H1 (cell line): ENCODE measurements around the gene RPS29. TPM values are rescaled to one million over a fixed set of nuclear protein-coding genes. Genes with fewer than 3 reads are reported as not detected.
A peak's percentile ranks its signal among the peaks of the same experiment; 100 is the strongest.

ENCODE experiments used
- CTCF ChIA-PET: fragments of 300-600 bp; sonication (Branson Sonifier 250); formaldehyde crosslinking; loops from one replicate; lab custom pipeline; 2021; ENCODE audit not compliant: partially characterized antibody; lab: Charles Lee
- POLR2A ChIA-PET: fragments of 300-600 bp; sonication (Branson Sonifier 250); formaldehyde crosslinking; loops from one replicate; lab custom pipeline; 2021; ENCODE audit warnings: inconsistent platforms; ENCODE audit not compliant: partially characterized antibody; lab: Charles Lee
- DNase-seq, 2 experiments: peaks; one replicate each; pipeline versions ENCODE4 v3.0.0 to v3.0.0-alpha.2; 2010 to 2022; ENCODE audit warnings: low spot score in 2 of 2, low read depth in 1 of 2, mixed read lengths in 1 of 2
- FAIRE-seq: peaks from 2 replicates; lab custom pipeline; 2011; peaks lifted over from hg19 to GRCh38; lab: Jason Lieb, UNC
- H2AFZ ChIP-seq: 2 replicates; pipeline ENCODE4 v1.8.1; 2012; ENCODE audit warnings: low read length, inconsistent platforms
- H2AK5ac ChIP-seq: 2 replicates; pipeline ENCODE4 v1.6.1; 2013; ENCODE audit warnings: low read depth, low read length
- H2BK120ac ChIP-seq: replicated peaks from 2 replicates; pipeline ENCODE3; 2013; ENCODE audit warnings: low read depth, low read length, inconsistent platforms
- H2BK12ac ChIP-seq: 2 replicates; pipeline ENCODE4 v1.6.1; 2013; ENCODE audit warnings: low read depth, low read length
- H2BK15ac ChIP-seq: 2 replicates; pipeline ENCODE4 v1.6.1; 2013; ENCODE audit warnings: low read length
- H2BK20ac ChIP-seq: 2 replicates; pipeline ENCODE4 v1.6.1; 2013; ENCODE audit warnings: low read length
- H2BK5ac ChIP-seq: 2 replicates; pipeline ENCODE4 v1.6.1; 2013; ENCODE audit warnings: low read depth, low read length
- H3K14ac ChIP-seq: 2 replicates; pipeline ENCODE4 v1.6.1; 2013; ENCODE audit warnings: inconsistent platforms; ENCODE audit not compliant: insufficient read length
- H3K18ac ChIP-seq: 2 replicates; pipeline ENCODE4 v1.6.1; 2013; ENCODE audit warnings: low read length; ENCODE audit errors: extremely low read depth
- H3K23ac ChIP-seq: 2 replicates; pipeline ENCODE4 v1.6.1; 2013; ENCODE audit warnings: inconsistent platforms; ENCODE audit not compliant: insufficient read length
- H3K23me2 ChIP-seq: 2 replicates; pipeline ENCODE4 v1.6.1; 2013; ENCODE audit warnings: low read depth, low read length
- H3K27ac ChIP-seq: 2 replicates; pipeline ENCODE4 v1.6.1; 2011; ENCODE audit warnings: low read depth, low read length, inconsistent platforms
- H3K27me3 ChIP-seq, 4 experiments: replicated peaks in 1 of 4; 1 replicate in 1 of 4; 2 replicates in 3 of 4; pipeline versions ENCODE4 v1.6.1 to v1.8.1; 2011 to 2013; ENCODE audit warnings: low read length in 3 of 4, mild to moderate bottlenecking in 3 of 4, inconsistent platforms in 2 of 4, mixed read lengths in 2 of 4, moderate library complexity in 1 of 4; ENCODE audit not compliant: control insufficient read depth in 3 of 4, insufficient read depth in 3 of 4; ENCODE audit errors: extremely low read depth in 1 of 4
- H3K36me3 ChIP-seq, 4 experiments: 2 replicates each; pipeline versions ENCODE4 v1.6.1 to v1.8.1; 2011 to 2013; ENCODE audit warnings: mild to moderate bottlenecking in 4 of 4, low read length in 3 of 4, moderate library complexity in 2 of 4, control low read depth in 1 of 4, inconsistent platforms in 1 of 4; ENCODE audit not compliant: insufficient read depth in 4 of 4, control insufficient read depth in 2 of 4
- H3K4ac ChIP-seq: replicated peaks from 2 replicates; pipeline ENCODE3; 2013; ENCODE audit warnings: low read length, low read depth, mixed read lengths, inconsistent platforms; ENCODE audit not compliant: insufficient read length
- H3K4me1 ChIP-seq, 4 experiments: replicated peaks in 1 of 4; 1 replicate in 1 of 4; 2 replicates in 3 of 4; pipeline versions ENCODE4 v1.6.1 to v1.8.1; 2011 to 2013; ENCODE audit warnings: low read length in 3 of 4, inconsistent platforms in 2 of 4, mixed read lengths in 1 of 4; ENCODE audit not compliant: insufficient read depth in 4 of 4, control insufficient read depth in 3 of 4
- H3K4me2 ChIP-seq, 2 experiments: 2 replicates each; pipeline versions ENCODE4 v1.6.1 to v1.8.1; 2011 to 2013; ENCODE audit warnings: low read depth in 2 of 2, low read length in 2 of 2, control low read depth in 1 of 2, inconsistent platforms in 1 of 2, mild to moderate bottlenecking in 1 of 2; ENCODE audit not compliant: insufficient read depth in 1 of 2
- H3K4me3 ChIP-seq, 4 experiments: fragments of 200-600, 300-600 bp in 1 of 4; sonication (generic), shearing (Covaris generic), sonication (Bioruptor Twin) in 1 of 4; 2 replicates each; pipeline versions ENCODE4 v1.5.1 to v1.8.1; 2011 to 2016; ENCODE audit warnings: low read length in 4 of 4, low read depth in 3 of 4, control low read depth in 2 of 4, inconsistent platforms in 2 of 4, mild to moderate bottlenecking in 2 of 4, mixed read lengths in 1 of 4, moderate library complexity in 1 of 4; ENCODE audit not compliant: insufficient read depth in 2 of 4; ENCODE audit errors: extremely low read depth in 1 of 4
- H3K56ac ChIP-seq: replicated peaks from 2 replicates; pipeline ENCODE3; 2013; ENCODE audit warnings: low read depth, mild to moderate bottlenecking, mixed read lengths, low read length, inconsistent platforms; ENCODE audit not compliant: insufficient read length
- H3K79me1 ChIP-seq: 2 replicates; pipeline ENCODE4 v1.6.1; 2013; ENCODE audit warnings: low read depth, low read length, control low read depth
- H3K79me2 ChIP-seq, 2 experiments: 2 replicates each; pipeline versions ENCODE4 v1.6.1 to v1.8.1; 2012 to 2013; ENCODE audit warnings: low read length in 2 of 2, mild to moderate bottlenecking in 2 of 2, inconsistent platforms in 1 of 2; ENCODE audit not compliant: insufficient read depth in 2 of 2, control insufficient read depth in 1 of 2
- H3K9ac ChIP-seq, 4 experiments: replicated peaks in 1 of 4; 1 replicate in 1 of 4; 2 replicates in 3 of 4; pipeline versions ENCODE4 v1.6.1 to v1.8.1; 2011 to 2013; ENCODE audit warnings: low read depth in 3 of 4, low read length in 3 of 4, control low read depth in 2 of 4, mild to moderate bottlenecking in 2 of 4, moderate library complexity in 2 of 4, inconsistent platforms in 1 of 4; ENCODE audit errors: extremely low read depth in 1 of 4
- H3K9me3 ChIP-seq, 2 experiments: 2 replicates each; pipeline versions ENCODE4 v1.6.1 to v1.8.1; 2012 to 2013; ENCODE audit warnings: mild to moderate bottlenecking in 2 of 2, moderate library complexity in 2 of 2, control low read depth in 1 of 2, inconsistent platforms in 1 of 2, low read depth in 1 of 2, low read length in 1 of 2, mixed read lengths in 1 of 2; ENCODE audit not compliant: insufficient read depth in 2 of 2
- H4K20me1 ChIP-seq, 2 experiments: replicated peaks in 1 of 2; 2 replicates each; pipeline versions ENCODE3 to v1.8.1; 2011 to 2013; ENCODE audit warnings: inconsistent platforms in 2 of 2, low read length in 2 of 2, mild to moderate bottlenecking in 1 of 2; ENCODE audit not compliant: insufficient read depth in 2 of 2, control insufficient read depth in 1 of 2
- H4K5ac ChIP-seq: 2 replicates; pipeline ENCODE4 v1.6.1; 2013; ENCODE audit warnings: low read length, low read depth, mixed read lengths, inconsistent platforms; ENCODE audit not compliant: insufficient read length
- H4K8ac ChIP-seq: 2 replicates; pipeline ENCODE4 v1.8.0; 2013; ENCODE audit warnings: mild to moderate bottlenecking, moderate library complexity, low read length, inconsistent platforms; ENCODE audit not compliant: insufficient read depth; ENCODE audit errors: extremely low read depth
- H4K91ac ChIP-seq: replicated peaks from 2 replicates; pipeline ENCODE3; 2013; ENCODE audit warnings: low read length, mixed read lengths, inconsistent platforms; ENCODE audit not compliant: insufficient read length
- BACH1 ChIP-seq: IDR thresholded peaks from 2 replicates; pipeline ENCODE4 v1.6.1; 2012; ENCODE audit warnings: low read length, improper control_type of control experiment
- CREB1 ChIP-seq: IDR thresholded peaks from 2 replicates; pipeline ENCODE4 v1.6.1; 2012; ENCODE audit warnings: inconsistent platforms
- EP300 ChIP-seq, 2 experiments: IDR thresholded peaks; 1 replicate in 1 of 2; 2 replicates in 1 of 2; pipeline ENCODE4 v1.6.1; 2011 to 2012; ENCODE audit warnings: low read depth in 2 of 2, low read length in 2 of 2, mild to moderate bottlenecking in 2 of 2, borderline replicate concordance in 1 of 2, inconsistent platforms in 1 of 2, moderate library complexity in 1 of 2
- JUND ChIP-seq: IDR thresholded peaks from 2 replicates; pipeline ENCODE4 v1.6.1; 2011; ENCODE audit warnings: mild to moderate bottlenecking, improper control_type of control experiment, low read length
- MAFK ChIP-seq: IDR thresholded peaks from 2 replicates; pipeline ENCODE4 v1.6.1; 2012; ENCODE audit warnings: low read depth, mild to moderate bottlenecking, improper control_type of control experiment, low read length
- POLR2AphosphoS5 ChIP-seq: IDR thresholded peaks from 2 replicates; pipeline ENCODE4 v1.6.1; 2011; ENCODE audit warnings: low read depth, low read length
- POU5F1 ChIP-seq: IDR thresholded peaks from 2 replicates; pipeline ENCODE4 v1.6.1; 2011; ENCODE audit warnings: low read depth, mild to moderate bottlenecking, low read length, moderate library complexity
- RBBP5 ChIP-seq: IDR thresholded peaks from 2 replicates; pipeline ENCODE4 v1.7.1; 2012; ENCODE audit warnings: low read depth, mild to moderate bottlenecking, inconsistent platforms, low read length, moderate library complexity, borderline replicate concordance
- RXRA ChIP-seq: IDR thresholded peaks from 2 replicates; pipeline ENCODE4 v1.6.1; 2011; ENCODE audit warnings: low read depth, mild to moderate bottlenecking, low read length, moderate library complexity; ENCODE audit not compliant: insufficient read depth
- SAP30 ChIP-seq: fragments of 300-600 bp; sonication (generic); IDR thresholded peaks from 2 replicates; pipeline ENCODE4 v1.7.1; 2012; ENCODE audit warnings: low read length, moderate library complexity, mild to moderate bottlenecking, inconsistent platforms; ENCODE audit not compliant: insufficient read depth, insufficient replicate concordance
- SRF ChIP-seq: IDR thresholded peaks from 2 replicates; pipeline ENCODE4 v1.6.1; 2011; ENCODE audit warnings: mild to moderate bottlenecking, low read depth, low read length, moderate library complexity
- TAF1 ChIP-seq: IDR thresholded peaks from 2 replicates; pipeline ENCODE4 v1.6.1; 2011; ENCODE audit warnings: mild to moderate bottlenecking, low read depth, low read length
- WGBS, 2 experiments: shearing (Covaris generic) in 1 of 2; methylation state at CpG; one replicate each; pipeline versions ENCODE4 v1.1.6 to v1.1.7; 2013 to 2015; ENCODE audit warnings: low lambda C conversion rate in 2 of 2, mixed read lengths in 2 of 2, inconsistent platforms in 1 of 2, low coverage in 1 of 2, missing lambda C conversion rate in 1 of 2; ENCODE audit not compliant: insufficient replicate concordance in 2 of 2, insufficient coverage in 1 of 2, insufficient read length in 1 of 2; ENCODE audit errors: extremely low coverage in 1 of 2, missing lambda C conversion rate in 1 of 2; 5-methylcytosine and 5-hydroxymethylcytosine counted together
- polyA plus RNA-seq, 7 experiments: library from polyadenylated mRNA; depleted of rRNA in 3 of 7; stranded (reverse) in 5 of 7; unstranded in 2 of 7; fragments of >200 nt in 5 of 7; fragments of 200-250 nt in 2 of 7; gene quantifications; 1 replicate in 5 of 7; 2 replicates in 1 of 7; 4 replicates in 1 of 7; pipeline versions ENCODE4 v1.2.1 to v1.2.3, GENCODE V29; 2011 to 2013; ENCODE audit warnings: missing spikeins in 2 of 7, mixed read lengths in 2 of 7
- total RNA-seq: library from RNA; stranded (reverse); fragmentation: NEBNext Ultra II Directional; extraction: Animal tissue kit (Norgen Biotek cat#: 25700); gene quantifications from 2 replicates; pipeline ENCODE4 v1.2.1, GENCODE V29; 2021
- TF ChIP-seq, protein P1 (sequence below): IDR thresholded peaks from 2 replicates; pipeline ENCODE4 v1.6.1; 2011; ENCODE audit warnings: low read depth, mild to moderate bottlenecking, low read length; ENCODE audit not compliant: insufficient read depth

Gene RPS29
- total and polyA plus RNA-seq, 2 of the 8 experiments (the other 6 are each of a cell fraction or from before 2014, with no cell fraction given), result 2,193 to 23,165 TPM

DNA sequence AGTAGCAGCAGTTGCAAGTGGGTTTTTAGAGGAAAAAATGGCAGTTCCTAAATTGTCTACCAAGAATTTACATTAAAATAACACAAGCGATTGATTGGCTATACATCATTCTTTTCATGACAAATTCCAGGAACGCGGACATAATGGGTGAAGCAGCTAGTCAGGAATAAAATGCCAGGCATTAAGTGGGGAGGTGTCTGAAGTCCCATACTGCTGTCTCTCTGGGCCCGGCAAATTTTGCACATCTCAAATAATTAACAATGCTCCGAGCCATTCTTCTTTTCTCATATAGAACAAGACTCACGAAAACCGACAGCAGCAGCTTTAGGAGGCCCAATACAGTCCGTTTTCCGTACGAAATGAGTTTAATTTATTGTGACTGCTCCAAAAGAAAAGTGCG, 33.5 kb upstream of the RPS29 start:
- Histone ChIP-seq H2BK120ac (no peak overlapping the region), H3K4me3 (peak overlapping the region; percentile 80 to 99 (median 94)), H4K91ac (no peak overlapping the region), H3K18ac (no peak overlapping the region), H2AK5ac (no peak overlapping the region), H3K79me2 (peaks cover 5 to 48% of the 10 kb centered on the region in 2 experiments; a peak in 3 of 4 replicates), H2BK12ac (no peak overlapping the region; the same call in 1 of the 2 replicates), H3K27ac (peak overlapping the region; percentile 95), H3K36me3 (peaks cover 4 to 36% (median 5%) of the 10 kb centered on the region in 4 experiments; a peak in 7 of 8 replicates), H2BK5ac (peak overlapping the region; percentile 94), H4K5ac (peak overlapping the region; percentile 45), H4K8ac (no peak overlapping the region), H3K27me3 (no peaks in the 10 kb centered on the region), H3K14ac (no peak overlapping the region), H3K23ac (no peak overlapping the region), H4K20me1 (peaks cover 5 to 6% of the 10 kb centered on the region in 2 experiments), H3K9me3 (no peaks in the 10 kb centered on the region), H2BK15ac (no peak overlapping the region), H3K56ac (peak overlapping the region; percentile 93), H3K9ac (peak overlapping the region; percentile 85 to 98 (median 94)), H3K23me2 (peaks cover 10% of the 10 kb centered on the region), H3K4ac (no peak overlapping the region), H3K4me1 (peaks cover 1 to 9% (median 3%) of the 10 kb centered on the region in 4 experiments; a peak in 3 of 7 replicates), H3K79me1 (no peaks in the 10 kb centered on the region), H2BK20ac (no peak overlapping the region), H3K4me2 (peak overlapping the region; percentile 76 to 91), H2AFZ (no peak overlapping the region)
- POLR2A ChIA-PET, result interaction anchor here (0.6 to 3.9 kb wide), 17 partner anchors 9 to 238 kb away, joined by 3 to 53 read pairs (median 13); partner anchors contain the start of genes DNAAF2, KLHDC2, LRR1 and POLE2
- no peak for DNase-seq
- CTCF ChIA-PET, result interaction anchor here (0.6 to 2.4 kb wide), 4 partner anchors 10 to 32 kb away, joined by 3 to 15 read pairs (median 3); partner anchors contain the start of gene DNAAF2
- 1% methylated on average over 11 of the region's 11 CpGs; no CpG with 5 or more reads in 1 of the 2 experiments for WGBS, 2 experiments
- no peak for FAIRE-seq
- TF ChIP-seq SAP30, result no peak
- TF ChIP-seq SRF, result no peak
- TF ChIP-seq CREB1, result no peak
- TF ChIP-seq TAF1, result no peak
- TF ChIP-seq JUND, result no peak
- TF ChIP-seq POLR2AphosphoS5, result no peak
- no peak for TF ChIP-seq POU5F1
- no peak for TF ChIP-seq RXRA
- TF ChIP-seq BACH1, result no peak
- TF ChIP-seq MAFK, result no peak
- no peak for TF ChIP-seq EP300 (IDR thresholded peaks at IDR 0.05; ENCODE audit: borderline replicate concordance in 1 of 2, low read depth in 2 of 2, low read length in 2 of 2)
- no peak for TF ChIP-seq RBBP5
- TF ChIP-seq, protein P1, sequence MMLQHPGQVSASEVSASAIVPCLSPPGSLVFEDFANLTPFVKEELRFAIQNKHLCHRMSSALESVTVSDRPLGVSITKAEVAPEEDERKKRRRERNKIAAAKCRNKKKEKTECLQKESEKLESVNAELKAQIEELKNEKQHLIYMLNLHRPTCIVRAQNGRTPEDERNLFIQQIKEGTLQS, result no peak
